GM19372 (cell line): Measurements from ENCODE around the gene NINJ2.

ENCODE experiments used
- ATAC-seq: cut with Tn5 transposase; IDR thresholded peaks from one replicate; pipeline ENCODE4 v1.9.1; 2021; ENCODE audit warnings: mild to moderate bottlenecking, low read depth, moderate library complexity; ENCODE audit not compliant: unreplicated experiment

The NINJ2 gene

DNA sequence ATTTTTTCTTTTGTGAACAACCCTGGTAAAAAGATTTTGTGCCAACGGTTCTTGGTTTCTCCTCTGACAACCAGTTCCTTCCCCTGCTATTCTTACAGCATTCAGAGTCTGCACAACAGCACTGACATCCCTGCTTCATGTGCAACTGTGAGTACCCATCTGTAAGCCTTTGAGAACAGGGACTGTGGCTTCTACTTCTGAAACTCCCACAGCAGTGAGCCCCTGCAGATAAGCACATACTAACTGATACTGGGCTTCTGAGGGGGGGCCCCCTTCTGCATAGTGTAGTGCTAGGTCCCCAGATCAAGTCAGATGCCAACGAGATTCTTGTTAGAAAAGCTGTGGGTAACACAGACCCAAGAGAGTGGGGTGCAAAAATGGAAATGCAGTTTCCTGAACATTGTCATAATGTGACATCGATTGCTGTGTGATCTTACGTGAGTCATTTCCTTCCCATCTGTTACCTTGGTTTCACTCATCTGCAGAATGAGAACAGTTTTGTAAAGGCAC lies 11.1 kb upstream of the NINJ2 start:
- ATAC-seq, result peak; percentile 70

DNA sequence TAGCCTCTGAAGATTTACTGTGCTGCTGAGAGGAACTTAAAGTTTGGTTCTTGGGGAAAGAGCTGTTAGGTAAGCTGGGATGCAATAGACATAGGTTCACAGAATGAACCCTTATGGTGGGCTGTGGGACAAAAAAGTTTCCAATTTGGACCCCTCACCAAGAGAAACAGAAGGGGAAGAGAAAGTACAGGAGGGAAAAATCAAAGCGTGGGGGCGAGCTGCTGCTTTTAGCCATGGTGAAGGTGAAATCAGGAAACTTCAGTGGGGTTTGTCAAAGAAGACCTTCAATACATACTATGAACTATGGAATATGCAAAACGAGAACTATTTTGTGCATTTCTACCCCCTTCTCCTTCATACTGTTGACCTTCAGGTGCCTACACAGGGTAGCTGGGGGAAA lies 10.6 kb upstream of the NINJ2 start:
- peak; percentile 2 for ATAC-seq

DNA sequence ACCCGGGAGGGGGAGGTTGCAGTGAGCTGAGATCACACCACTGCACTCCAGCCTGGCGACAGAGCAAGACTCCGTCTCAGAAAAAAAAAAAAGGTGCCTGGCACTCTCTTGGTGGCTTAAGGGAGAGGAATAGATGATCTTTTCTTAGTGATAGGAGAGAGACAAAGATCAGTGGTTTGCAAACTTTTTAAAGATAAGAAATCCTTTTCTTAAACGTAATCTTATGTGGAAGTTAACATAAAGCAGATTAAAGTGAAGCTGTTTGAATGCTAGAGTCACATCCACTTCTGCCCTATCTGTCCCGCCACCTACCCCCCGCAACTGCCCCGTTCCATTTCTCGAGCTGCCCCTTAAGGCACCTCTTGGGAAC lies 6.3 kb upstream of the NINJ2 start:
- no peak for ATAC-seq

DNA sequence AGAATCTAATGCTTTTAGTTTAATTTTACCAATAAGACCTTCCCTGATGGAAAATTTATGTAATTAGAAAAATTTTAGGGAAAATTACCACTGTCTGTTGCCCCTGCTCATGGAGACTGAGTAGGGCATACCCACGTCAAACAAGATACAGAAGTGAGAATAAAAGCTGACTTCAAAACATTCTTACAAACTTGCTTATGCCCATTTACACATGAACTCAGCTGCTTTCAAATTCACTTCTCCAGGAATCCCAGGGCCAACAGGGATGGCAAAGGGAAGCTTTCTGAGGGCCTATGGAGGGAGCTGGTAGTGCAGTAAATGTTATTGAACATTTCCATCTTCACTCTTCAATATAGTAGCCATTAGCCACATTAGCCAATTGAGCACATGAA lies 4.8 kb upstream of the NINJ2 start:
- no peak for ATAC-seq

DNA sequence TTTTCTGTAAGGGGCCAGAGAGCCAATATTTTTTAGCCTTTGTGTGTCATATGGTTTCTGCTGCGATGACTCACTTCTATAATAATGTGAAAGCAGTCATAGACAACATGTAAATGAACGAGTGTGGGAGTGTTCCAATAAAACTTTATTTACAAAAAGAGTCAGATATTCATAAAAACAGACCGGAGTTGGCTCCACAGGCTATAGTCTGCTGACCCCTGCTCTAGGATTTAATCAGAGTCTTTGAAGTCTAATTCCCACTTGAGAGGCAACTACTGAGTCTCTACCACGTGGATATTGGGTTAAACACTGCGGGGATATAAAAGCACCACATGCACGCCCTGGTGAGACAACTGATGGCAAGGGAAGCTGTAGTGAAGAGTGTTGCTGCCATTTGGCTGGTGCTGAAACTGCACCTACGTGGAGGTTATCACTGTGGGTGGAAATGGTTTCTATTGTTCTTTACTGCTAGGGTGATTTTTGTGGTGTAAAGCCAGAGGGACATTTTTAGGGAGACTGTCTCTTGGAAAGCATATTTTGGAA lies 3.6 kb upstream of the NINJ2 start:
- ATAC-seq, result peak; percentile 46

DNA sequence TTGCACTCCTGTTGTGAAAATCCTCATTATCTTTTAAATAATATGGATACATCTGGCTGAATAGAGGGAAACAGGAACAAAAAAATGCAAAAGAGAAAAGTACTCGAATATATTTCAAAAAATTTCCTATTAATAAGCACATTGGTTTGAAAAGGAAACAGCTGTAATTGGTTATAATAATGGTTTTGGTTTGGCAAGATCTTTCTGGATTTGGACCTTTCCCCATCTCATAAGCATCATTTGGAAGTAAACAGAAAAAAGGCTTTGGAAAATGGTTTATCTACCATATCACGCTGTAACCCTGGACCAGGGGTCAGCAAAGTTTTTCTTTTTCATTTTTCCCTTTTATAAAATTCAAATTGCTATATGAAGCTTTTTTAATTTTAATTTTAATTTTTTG lies 2.8 kb upstream of the NINJ2 start:
- no peak for ATAC-seq

DNA sequence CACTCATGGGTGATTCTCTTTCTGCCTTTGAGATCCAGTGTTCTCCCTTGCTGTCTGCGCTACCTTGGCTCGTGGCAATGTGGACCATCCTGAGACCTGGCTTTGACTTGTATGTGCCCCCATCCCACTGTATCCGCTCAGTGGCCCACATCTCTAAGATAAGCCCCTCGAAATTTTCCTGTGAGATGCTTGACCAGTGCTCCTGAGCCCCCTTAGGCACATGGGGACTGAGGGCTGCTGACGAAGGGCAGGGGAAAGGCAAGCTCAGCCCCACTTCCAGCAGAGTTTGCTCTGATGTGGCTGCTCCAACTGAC lies 1.5 kb upstream of the NINJ2 start:
- no peak for ATAC-seq

DNA sequence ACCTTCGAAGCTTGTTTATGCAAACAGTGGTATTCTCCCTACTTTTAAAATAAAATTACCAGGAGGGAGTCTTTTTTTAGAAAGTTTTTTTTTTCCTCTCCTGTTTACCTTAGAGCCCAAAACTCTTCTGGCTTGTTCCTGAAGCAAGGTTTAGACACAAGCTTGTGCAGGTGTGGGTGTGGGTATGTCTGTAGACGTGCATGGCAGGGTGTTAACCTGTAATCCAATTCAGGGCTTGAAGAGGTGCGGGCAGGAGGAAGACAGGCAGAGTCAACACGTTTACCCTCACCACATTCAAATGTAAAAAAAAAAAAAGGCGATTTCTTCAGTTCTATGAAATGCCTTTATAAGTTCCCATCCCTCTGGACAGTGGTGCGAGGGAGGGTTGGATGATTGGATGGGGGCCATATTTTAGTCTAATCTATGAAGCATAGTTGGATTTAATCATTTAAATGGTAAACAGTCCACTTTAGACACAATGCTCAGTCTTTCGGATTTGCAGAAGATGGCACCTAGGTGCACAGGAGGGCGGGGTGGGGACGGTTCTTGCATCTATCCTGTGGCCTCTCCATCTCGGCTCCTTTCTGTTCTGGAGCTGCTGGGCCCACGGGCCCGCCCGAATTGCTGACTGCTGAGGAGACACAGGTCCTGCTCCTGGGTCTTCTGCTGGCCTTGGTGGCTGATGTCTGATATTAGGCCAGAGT lies 982 bp upstream of the NINJ2 start:
- no peak for ATAC-seq

DNA sequence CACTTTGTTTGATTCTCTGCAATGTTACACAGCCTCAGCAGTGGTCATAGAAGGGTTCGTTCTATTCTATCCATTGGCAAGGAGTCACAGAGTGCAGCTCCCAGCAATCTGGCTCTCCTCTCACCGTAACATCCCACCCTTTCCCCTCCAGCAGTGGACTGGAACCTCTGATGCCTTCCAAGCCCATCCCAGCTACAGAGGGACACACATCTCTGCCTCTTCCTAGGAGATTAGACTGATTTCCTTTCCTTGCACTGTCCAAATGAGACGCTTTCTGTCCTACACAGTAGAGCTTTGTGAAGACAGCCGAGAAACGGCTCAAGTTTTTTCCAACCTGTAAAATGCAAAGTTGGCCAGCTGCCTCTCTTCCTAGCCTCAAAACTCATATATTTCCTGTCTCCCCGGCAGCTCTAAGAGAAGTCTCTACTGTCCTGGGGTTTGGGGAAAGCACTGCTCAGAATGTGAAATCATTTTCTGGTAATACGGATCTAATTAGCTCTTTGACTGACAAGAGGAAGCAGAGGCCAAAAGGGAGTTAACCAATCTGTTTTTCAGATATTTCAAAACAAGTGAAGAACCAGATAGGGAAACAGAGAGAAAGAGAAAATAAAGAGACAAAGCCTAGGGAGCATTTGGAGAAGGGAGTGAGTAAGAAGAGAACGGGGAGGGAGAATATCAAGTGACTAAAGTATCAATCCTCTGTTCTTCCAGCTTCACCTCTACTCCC lies 516 bp downstream of the NINJ2 start:
- ATAC-seq, result no peak

DNA sequence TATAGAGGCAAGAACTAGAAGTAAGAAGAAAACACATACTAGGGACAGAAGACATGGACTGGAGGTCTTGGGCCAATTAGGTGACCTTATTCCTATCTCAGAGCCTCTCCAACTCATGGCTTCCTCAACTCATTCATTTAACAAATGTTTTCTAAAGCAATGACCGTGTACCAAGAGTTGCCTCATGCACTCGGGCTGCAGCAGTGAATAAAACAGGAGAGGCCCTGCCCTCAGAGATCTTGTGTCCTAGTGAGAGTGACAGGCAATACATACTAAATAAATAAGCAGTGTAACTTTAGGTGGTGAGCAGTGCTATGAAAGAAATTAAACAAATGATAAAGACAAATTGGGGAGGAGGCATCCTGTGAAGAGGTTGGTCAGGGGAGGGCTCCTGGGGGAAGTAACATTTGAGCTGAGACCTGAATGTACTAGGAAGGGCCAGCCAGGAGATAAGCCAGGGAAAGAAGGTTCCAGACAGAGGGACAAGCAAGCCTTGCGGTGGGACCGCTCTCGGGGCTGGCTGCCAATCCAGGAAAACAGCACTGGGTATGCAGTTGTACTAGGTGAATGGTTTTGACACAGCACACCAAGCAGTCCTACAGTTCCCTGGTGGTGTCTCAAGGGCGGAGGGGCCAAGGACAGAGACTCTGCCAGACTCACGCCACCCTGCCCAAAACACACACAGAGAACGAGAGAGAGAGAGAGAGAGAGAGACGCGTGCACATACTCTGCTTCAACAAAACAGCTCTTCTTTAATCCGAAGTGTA lies 1.3 kb downstream of the NINJ2 start:
- ATAC-seq, result no peak

DNA sequence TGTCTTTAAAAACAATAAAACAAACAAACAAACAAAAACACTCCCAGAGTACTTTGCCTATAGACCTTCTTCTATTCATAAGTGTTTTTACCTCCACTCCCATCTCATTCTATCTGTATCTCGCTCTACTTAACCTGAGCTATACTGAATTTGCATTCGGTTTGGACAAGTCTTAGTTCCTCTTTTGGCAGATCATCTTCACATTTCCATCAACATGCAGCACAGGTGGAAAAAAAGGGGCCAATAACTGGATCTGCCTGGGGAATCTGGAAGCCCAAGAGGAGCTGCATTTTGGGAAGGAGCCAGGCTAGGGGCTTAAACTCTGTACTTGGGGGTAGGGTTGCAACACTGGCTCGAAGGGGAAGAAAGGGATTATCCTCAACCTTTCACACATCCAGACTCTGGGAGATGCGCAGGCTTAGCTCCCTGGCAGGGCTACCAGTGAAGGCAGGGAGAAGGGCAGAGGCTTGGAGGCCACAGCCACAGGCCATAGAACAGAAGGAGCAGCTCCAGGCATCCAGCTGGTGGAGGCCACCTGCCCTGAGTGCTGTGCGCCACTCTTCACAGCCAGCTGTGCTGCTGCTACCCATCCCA lies 4.1 kb downstream of the NINJ2 start:
- no peak for ATAC-seq

DNA sequence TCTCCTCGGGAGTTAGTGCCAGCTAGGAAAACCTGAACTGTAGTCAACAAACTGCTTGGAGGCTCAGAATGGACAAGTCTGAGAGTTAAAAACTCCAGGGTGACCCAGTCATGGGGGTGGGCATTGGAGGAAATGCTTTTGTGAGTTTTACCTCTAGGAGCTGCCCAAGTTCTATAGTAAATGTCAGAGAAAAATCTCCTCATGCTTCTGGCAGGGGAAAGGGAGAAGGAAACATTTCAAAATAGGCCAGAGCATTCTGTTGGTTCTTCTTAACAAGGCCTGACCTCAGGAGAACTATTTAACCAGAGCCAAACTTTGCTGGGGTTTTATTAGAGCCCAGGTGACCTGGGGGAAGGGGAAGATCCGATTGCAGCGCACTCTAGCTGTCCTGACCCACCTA lies 12.3 kb downstream of the NINJ2 start:
- ATAC-seq, result no peak

DNA sequence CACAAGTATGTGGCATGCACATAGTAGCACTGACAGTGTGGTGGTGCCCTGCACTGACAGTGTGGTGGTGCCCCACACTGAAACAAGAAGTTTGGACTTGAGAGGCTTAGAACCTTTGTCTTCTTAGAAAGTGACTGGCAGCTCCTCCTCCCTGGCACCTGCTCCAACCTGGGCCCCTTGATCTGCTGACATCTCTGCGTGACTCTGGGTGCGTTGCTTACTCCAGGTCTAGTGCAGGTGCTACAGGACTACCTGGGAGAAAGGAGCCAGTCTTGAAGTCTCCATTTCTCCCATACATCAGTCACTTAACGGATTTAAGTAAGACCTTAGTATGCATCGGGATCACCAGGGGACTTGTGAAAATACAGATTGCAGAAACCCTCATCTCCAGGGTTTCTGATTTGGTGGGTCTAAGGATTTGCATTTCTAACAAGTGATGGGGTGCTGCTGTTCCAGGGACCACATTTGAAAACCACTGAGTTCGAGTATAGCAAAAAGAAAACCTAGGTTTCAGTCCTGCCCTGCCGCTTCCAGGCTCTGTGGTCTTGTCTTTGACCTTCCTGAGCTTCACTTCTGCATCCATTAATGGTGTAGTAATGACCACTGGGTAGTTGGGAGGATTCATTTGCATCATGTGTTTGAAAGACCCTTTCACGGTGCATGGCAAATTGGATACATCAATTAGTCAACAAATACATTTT lies 15.7 kb downstream of the NINJ2 start:
- ATAC-seq, result no peak

DNA sequence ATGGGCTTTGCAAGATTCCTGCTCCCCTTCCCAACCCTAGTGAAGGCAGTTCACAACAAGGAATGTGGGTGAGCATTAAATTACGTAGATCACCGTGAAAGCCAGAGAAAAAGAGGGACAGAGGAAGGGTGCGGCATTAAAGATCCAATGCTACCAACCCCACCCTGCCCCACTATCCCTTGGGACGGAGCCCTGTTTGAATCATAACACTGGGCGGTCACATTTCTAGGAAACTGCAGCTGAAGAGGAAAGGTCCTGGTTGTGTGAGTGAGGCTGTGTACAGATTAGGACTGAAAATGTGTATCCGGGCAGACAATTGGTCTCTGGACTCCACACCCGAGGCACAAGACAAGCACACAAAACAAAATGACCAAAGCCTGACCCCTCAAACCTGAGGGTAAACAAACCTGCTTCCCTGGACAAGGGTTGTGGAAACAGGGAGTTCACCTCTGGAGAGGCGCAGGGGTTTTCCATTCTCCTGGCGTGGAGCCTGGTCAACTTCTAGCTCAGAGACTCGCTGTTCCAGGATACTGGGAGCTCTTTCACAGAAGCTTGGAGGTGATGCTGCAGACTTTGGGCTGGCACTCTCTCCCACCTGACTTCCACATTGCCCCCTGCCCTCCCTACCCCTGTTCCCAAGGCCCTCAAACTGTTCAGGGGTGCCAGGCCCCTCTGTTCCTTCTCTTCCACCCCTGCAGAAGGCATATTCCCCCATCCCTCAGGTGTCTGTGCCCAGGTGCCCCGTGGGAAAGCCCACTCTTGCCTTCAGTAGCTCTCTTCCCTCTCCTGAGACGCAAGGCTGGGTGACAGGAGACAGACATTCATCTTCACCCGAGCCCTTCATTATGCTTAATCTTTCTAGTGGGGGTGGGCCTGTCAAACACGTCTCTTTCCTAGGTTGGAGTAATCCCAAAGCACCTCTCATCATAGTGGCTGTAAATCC lies 16.5 kb downstream of the NINJ2 start:
- ATAC-seq, result no peak

DNA sequence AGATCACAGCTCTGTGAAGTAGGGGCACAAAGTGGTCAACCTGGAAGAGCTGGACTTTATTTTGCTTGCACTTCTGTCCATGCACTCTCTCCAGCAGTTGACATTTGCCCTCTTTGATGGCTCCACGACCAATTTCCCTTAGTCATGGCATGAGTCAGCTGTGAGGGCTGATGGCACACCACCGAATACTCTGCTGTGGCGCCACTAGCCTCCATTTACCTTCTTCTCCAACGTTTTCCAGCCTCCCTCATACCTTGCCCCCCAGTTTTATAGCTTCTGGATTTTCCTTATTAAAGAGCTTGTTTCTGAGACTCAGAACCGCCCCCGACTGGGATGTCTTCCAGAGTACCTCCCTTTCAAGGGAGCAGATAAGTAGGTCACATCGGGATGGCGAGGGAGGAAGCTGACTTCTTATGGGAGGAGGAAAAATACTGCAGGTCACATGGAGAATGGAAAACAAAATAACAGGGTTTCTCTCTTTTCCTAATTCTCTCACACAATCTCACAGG lies 17.6 kb downstream of the NINJ2 start:
- no peak for ATAC-seq

DNA sequence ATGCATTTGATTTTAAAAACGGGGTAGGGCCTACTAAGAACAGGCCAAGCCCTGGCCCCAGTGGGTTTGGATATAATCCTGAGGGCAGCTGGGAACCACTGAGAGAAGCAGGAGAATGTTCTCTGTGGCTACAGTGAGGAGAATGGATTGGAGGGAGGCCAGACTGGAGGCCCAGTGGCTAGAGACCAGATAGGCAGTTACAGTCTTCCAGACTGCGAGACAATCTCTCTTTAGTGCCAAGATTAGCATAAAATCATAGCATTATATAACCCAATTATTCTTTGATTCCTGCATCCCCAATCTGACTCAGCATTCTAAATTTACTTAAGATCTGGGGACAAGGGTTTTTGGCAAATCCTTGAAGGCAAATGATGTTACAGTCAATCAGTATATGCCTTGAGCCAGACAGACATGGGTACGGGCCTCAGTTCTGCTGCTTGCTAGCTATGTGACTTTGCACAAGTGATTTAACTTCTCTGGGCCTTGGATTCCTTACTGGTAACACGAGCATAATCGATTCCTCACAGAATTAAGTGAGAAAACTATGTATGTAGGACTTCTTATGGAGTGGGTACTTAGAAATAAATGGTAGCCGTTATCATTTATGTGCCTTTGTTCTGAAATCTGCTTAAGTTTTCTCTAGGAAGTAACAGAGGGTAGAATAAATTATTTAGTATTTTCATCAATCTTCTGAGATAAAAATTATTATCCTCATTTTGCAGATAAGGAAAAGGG lies 18.3 kb downstream of the NINJ2 start:
- ATAC-seq, result no peak

DNA sequence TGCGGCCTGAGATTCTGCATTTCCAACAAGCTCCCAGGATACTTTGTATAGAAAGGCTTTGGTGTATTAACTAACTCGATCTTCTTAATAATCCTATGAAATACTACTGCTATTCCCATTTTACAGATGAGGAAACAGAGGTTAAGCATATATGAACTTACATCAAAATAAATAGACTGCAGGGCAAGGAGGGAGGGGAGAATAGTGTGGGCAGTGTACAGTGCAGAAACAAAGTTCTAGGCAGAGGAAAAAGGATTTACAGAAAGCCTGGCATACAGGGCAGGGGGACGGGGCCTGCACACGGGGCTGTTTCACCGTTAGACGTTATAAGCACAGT lies 19.0 kb downstream of the NINJ2 start:
- no peak for ATAC-seq

DNA sequence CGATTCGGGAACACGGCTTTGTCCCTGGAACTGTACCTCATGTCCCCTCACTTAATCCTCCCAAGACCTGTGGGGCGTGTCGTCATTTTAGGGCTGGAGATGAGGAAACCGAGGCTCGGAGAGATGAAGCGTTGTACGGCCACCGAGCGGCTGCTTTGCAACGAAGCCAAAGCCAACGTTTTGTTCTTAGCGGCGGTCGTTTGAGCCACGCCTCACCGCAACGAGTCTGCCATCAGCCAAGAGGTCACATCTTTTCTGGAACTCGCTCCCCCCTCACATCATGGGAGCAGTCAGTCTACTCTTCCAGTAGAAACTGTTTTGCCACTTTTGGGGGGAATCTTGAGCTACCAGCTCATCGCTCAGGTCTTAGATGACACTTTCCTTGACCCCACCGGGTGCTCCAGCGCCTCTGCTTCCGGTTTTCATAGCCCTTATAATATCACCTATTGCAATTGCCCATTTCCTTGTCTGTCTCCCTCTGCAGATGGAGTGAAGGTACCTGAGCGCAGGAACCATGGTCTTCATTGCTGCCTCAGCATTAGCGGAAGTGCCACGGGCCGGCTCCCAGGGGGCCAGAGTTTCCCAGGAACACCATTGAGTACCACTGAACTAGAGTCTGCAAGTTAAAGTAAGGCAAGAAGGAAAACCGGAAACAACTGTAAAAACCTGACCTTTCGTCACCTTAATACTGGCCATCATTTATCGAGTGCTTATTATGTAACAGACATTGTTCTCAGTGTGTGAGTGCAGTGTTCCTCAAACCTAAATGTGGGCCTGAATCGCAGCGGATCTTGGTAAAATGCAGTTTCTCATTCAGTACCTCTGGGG lies 19.6 kb downstream of the NINJ2 start:
- ATAC-seq, result no peak
